Hindlimb muscle (tissue), 1 donor: ENCODE results near the gene KIF5B. TPM values are rescaled to one million over a fixed set of nuclear protein-coding genes. Genes with fewer than 3 reads are reported as not detected.
A peak's percentile ranks its signal among the peaks of the same experiment; 100 is the strongest.
"Not testable (repeated sequence)": the region's sequence is repeated elsewhere in the genome, so short reads cannot be mapped to it uniquely, and the experiment has no call there.

Source experiments
- DNase-seq: peaks from one replicate; pipeline ENCODE4 v3.0.0-alpha.2; 2013
- polyA plus RNA-seq: library from polyadenylated mRNA; unstranded; fragments of 120-200 nt; gene quantifications from one replicate; pipeline ENCODE4 v1.2.1, GENCODE V29; 2013; ENCODE audit not compliant: insufficient read length

Gene KIF5B
- polyA plus RNA-seq = 123 TPM

- peak; percentile 93 for DNase-seq
Measured at GRCh38 chr10:32056136-32057035, at the start of gene KIF5B. TSS of gene KIF5B (minus strand) at chr10:32056425. CDS start at chr10:32055973, 452 bp downstream.

DNA sequence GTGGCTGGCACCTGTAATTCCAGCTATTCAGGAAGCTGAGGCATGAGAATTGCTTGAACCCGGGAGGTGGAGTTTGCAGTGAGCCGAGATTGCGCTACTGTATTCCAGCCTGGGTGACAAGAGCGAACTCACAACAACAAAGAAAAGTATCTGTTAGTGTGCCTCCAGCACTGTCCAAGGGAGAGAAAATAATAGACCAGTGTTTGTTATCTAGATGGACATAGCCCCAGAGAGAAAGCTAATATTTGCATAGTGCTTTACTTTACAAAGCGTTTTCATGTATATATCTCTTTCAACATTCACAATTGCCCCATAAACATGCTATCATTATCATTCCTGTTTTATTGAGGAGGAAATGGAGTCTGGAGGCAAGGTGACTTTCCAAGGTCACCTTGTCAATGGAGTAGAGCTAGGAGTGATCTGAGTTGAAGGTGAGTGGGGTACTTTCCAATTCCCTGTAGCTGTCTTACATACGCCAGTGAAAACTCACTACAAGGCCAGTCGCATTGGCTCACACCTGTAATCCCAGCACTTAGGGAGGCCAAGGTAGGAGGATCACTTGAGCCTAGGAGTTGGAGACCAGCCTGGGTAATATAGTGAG lies 49.7 kb upstream of the KIF5B start:
- no peak for DNase-seq

DNA sequence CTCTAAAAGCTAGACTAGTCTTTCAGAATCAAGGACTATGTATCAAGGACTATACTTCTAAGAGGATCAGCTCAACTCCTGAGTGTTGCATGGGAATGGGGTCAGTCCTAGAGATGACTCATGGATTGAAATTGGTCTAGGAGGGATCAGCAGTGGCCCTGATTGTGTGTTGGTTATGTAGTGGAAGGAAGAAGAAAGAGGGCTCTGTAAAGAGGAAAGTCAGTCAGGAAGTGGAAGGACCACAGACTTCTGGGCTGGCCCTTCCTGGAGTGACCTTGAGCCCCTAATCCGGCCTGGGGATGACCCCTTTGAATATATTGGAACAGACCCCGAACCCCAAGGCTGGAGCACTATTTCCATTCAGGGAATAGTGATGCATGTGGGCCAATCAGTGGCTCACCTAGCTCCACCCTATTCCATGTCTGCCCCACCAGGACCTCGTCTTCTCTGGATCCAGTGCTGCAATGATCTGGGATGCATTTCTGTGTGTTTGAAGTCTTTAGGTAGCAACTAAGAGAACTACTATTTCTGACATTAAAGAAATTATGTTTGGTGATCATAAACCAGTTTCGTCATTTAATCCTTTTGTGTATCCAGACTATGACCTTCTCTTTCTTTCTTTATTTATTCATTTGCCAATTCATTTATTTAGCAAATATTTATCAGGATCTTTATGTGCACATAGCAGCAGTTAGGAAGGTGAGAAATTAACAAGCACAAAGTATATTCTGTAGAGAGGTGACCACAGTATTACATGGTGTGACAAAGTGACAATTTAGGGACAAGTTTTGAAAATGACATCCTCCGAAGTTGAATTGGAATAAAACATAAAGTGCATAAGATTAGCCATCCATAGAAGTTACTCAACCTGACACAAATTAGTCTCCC lies 48.6 kb upstream of the KIF5B start:
- no peak for DNase-seq

GRCh38 chr10:32104181-32104580 lies 48.0 kb upstream of the KIF5B start:
- DNase-seq = peak; percentile 26

DNA sequence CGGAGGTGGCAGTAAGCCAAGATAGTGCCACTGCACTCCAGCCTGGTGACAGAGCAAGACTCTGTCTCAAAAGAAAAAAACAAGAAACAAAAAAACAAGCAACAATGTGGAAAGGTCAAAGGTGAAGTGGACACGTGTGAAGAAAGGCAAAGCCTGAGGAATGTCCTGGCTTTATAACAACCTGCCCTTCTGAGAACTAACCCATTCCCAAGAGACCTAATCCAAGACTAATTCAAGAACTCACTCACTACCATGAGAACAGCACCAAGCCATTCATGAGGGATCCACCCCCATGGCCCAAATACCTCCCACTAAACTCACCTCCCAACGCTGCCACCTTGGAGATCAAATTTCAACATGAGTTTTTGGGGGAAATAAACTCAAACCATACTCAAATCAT lies 47.5 kb upstream of the KIF5B start:
- no peak for DNase-seq

- DNase-seq = not testable (repeated sequence)
Measured at GRCh38 chr10:32098566-32099259, 42.5 kb upstream of the KIF5B start.

GRCh38 chr10:32095116-32095733 lies 39.0 kb upstream of the KIF5B start:
- no peak for DNase-seq

DNA sequence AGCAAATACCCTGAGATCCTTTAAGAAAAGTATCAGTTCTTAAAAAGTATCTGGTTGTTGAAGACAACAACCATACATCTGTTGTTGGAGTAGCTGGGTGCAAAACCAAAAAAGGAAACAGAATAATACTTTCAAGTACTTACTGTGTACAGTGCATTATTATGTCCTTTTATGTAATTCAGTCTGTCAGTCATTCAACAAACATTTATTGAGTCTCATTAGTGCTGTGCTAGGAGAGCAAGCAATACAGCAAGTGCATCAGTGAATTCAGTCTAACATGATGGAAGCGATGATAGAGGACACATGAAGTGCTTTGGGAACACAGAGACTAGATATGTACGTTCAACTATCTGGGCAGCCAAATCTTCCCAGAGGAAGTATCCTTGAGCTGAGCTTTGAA lies 37.4 kb upstream of the KIF5B start:
- DNase-seq = no peak

- no peak for DNase-seq
Measured at GRCh38 chr10:32091046-32091445, 34.8 kb upstream of the KIF5B start.

GRCh38 chr10:32084185-32084851 lies 28.1 kb upstream of the KIF5B start:
- DNase-seq = peak; percentile 82

DNA sequence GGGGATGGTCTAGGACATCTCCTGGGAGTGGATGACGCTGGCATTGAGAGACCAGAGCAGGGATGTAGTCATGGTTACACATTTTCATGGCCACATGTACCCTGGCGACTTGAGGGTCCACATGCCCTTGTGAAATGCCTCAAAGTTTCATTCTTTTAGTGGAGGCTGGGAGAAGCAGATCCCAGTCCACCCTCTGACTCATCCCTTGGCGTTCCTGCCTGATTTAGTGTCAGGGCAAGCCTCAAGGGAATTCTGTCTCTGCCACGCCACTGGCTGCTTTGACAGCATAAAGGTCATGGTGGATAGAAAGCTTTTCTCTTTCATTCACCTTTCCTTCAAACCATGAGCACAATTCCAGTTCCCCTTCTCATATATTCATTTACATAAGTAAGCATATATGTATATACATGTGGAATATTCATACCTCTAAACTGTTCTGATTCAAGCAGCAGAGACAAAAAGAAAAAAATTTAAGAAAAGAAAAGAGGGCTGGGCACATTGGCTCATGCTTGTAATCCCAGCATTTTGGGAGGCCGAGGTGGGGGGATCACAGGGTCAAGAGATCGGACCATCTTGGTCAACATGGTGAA lies 21.8 kb upstream of the KIF5B start:
- DNase-seq = no peak

GRCh38 chr10:32073659-32074058 lies 17.4 kb upstream of the KIF5B start:
- no peak for DNase-seq

GRCh38 chr10:32073128-32073527 lies 16.9 kb upstream of the KIF5B start:
- DNase-seq = no peak

GRCh38 chr10:32072025-32072800 lies 16.0 kb upstream of the KIF5B start:
- no peak for DNase-seq

- DNase-seq = no peak
Measured at GRCh38 chr10:32070645-32071044, 14.4 kb upstream of the KIF5B start.

DNA sequence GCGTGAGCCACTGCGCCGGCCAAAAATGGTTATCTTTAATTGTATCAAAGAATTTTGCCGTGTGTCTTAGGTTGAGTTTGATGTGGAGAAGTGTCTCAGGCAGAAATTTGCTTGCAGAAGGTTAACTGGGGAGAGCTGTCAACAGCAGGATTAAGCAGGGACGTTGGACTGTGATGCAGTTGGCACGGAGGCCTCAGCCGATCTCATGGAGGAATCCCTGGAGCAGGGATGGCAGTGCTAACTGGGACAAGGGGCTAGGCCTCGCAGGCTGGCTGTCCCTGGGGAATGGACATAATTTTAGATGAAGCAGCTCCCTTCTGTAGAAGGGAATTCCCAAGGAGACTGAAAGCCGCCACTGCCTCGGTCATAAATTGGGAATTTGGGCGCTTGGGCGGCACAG lies 12.3 kb upstream of the KIF5B start:
- no peak for DNase-seq

GRCh38 chr10:32067931-32068330 lies 11.7 kb upstream of the KIF5B start:
- DNase-seq = not testable (repeated sequence)

DNA sequence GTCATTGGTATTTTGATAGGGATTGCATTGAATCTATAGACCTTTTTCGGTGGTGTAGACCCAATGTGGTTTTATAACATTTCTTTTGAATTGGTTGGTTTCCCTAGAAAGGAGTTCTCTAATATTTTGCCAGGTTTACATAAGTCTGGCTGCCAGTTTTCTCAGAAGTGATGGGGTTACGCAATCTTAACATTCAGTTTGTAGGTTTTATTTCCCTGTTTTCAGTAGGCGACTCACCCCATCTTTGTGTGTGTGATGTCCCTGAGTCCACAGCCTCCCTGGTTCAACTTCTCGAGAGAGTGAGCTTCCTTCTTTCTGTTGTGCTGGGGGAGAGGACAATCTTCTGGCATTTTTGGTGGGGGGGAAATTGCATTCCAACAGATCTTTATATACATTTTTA lies 9.6 kb upstream of the KIF5B start:
- no peak for DNase-seq

DNA sequence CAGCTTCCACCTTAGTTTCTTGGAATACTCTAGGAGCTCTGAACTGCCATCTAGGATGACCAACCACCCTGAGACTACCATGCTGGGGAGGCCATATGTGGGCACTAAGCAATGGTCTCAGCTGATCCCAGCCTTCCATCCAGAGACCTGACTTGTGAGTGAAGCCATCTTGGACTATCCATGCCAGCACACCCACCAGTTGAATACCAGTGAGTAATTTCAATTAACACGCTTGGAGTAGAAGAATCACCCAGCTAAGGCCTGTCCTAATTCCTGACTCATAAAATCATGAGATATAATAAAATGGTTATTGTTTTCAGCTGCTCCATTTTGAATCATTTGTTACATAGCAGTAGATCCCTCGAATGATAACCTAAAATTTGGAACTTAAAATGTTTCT lies 5.2 kb upstream of the KIF5B start:
- no peak for DNase-seq

DNA sequence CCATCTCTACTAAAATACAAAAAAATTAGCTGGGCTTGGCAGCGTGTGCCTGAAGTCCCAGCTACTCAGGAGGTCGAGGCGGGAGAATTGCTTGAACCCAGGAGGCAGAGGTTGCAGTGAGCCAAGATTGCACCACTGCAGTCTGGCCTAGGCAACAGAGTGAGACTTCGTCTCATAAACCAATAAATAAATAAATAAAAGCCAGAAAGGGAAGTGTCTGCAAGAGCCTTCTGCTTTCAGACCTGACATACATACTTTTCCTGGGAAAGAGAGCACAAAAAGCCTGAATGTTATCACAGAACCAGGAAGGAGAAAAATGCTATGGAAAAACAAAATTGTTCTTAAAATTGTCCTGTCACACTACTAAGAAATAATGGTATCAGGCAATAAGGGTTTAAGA lies 4.1 kb upstream of the KIF5B start:
- no peak for DNase-seq
